Activated naive CD4-positive, alpha-beta T cell treated with anti-CD3 and anti-CD28 coated beads, Interleukin-2, amount 10 ng/mL, durations not matched to agents 7 days and 5 days (primary cell): ENCODE measurements around the gene CLEC2D.
A peak's percentile ranks its signal among the peaks of the same experiment; 100 is the strongest.
"Not testable (repeated sequence)": the region's sequence is repeated elsewhere in the genome, so short reads cannot be mapped to it uniquely, and the experiment has no call there.

ENCODE experiments used
- CTCF ChIA-PET: fragments of 350-600 bp; sonication (Branson Sonifier 250); formaldehyde crosslinking; loops from one replicate; lab custom pipeline; 2021; ENCODE audit warnings: antibody characterized with exemption; lab: Charles Lee
- DNase-seq: peaks from one replicate; pipeline ENCODE4 v3.0.0-alpha.2; 2020
- H3K27ac Mint-ChIP-seq: one replicate; pipeline ENCODE4 v1.8.0; 2021; ENCODE audit warnings: mild to moderate bottlenecking, moderate library complexity, mixed read lengths
- H3K27me3 Mint-ChIP-seq: one replicate; pipeline ENCODE4 v1.8.0; 2021; ENCODE audit warnings: mild to moderate bottlenecking, mixed read lengths
- H3K36me3 Mint-ChIP-seq: one replicate; pipeline ENCODE4 v1.8.0; 2021; ENCODE audit warnings: mixed read lengths
- H3K4me1 Mint-ChIP-seq: one replicate; pipeline ENCODE4 v1.8.0; 2021; ENCODE audit warnings: mixed read lengths
- H3K4me3 Mint-ChIP-seq: one replicate; pipeline ENCODE4 v1.8.0; 2021; ENCODE audit warnings: mild to moderate bottlenecking, moderate library complexity, mixed read lengths
- H3K9me3 Mint-ChIP-seq: one replicate; pipeline ENCODE4 v1.8.0; 2021; ENCODE audit warnings: mixed read lengths

The CLEC2D gene

DNA sequence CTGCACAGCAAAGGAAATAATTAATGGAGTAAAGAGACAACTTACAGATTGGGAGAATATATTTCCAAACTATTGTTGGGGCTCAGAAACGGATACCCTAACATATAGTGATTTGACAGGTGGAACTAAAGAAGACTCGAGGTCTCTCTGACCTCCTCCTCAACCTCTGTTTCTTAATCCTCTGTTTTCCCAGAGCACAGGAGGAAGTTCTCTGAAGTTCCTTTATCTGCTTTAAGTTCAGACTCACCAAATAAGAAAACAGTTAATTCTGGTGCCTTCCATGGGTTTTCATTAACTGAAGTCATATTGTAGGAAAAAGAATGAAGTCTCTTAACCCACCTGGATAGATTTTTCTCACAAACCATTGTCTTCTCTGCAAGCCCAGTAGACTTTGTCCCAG lies 29.2 kb downstream of the CLEC2D start:
- peaks cover 57% of the 10 kb centered on the region for H3K36me3 Mint-ChIP-seq
- H3K4me1 Mint-ChIP-seq: peaks cover 88% of the 10 kb centered on the region
- H3K27me3 Mint-ChIP-seq: no peaks in the 10 kb centered on the region
- H3K27ac Mint-ChIP-seq: peak overlapping the region; percentile 72
- no peak overlapping the region for H3K4me3 Mint-ChIP-seq
- no peak for DNase-seq
- CTCF ChIA-PET: interaction anchor here (1.4 to 2.0 kb wide), 2 partner anchors 10 to 12 kb away, joined by 3 to 7 read pairs; no protein-coding TSS in a partner anchor
- H3K9me3 Mint-ChIP-seq: peaks cover 27% of the 10 kb centered on the region

GRCh38 chr12:9699269-9699897 lies 29.9 kb downstream of the CLEC2D start:
- DNase-seq: no peak
- Mint-ChIP-seq H3K4me1 (peaks cover 87% of the 10 kb centered on the region), H3K4me3 (no peak overlapping the region), H3K27ac (peak overlapping the region; percentile 11), H3K27me3 (no peaks in the 10 kb centered on the region), H3K9me3 (peaks cover 30% of the 10 kb centered on the region), H3K36me3 (peaks cover 56% of the 10 kb centered on the region)
- CTCF ChIA-PET: interaction anchor here (1.1 to 1.5 kb wide), 3 partner anchors 9 to 63 kb away, joined by 5 to 8 read pairs (median 6); no protein-coding TSS in a partner anchor

DNA sequence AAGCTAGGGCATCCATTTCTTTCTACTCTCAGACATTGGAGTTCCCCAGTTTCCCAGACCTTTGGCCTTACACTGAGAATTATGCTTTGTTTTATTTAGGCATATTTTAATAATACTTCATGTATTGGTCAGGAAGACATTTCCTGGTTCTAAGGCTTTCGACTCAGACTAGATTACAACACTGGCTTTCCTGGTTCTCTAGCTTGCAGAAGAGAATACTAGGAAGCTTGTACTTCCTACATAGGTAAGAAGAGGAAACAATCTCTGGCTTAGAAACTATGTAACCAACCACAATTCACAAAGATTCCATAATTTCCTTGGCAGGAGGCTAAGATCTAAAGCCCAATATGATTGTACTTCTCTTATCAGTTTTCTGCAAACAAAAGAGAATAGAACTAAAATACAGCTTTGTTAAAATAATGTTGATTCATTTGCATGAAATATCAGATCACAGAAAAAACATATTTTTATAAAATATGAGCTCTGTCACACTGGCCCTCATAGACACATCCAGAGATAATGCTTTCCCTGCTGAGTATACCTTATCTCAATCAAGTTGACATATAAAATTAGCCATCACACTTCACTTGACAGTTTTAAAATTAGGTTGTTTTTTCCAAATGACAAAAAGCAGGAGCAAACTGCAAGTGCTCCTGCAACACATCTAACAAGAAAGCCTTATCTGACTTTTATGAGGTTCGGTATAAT lies 30.5 kb downstream of the CLEC2D start:
- peak overlapping the region; percentile 3 for H3K27ac Mint-ChIP-seq
- CTCF ChIA-PET: interaction anchor here (1.1 to 1.5 kb wide), 3 partner anchors 8 to 64 kb away, joined by 5 to 8 read pairs (median 6); no protein-coding TSS in a partner anchor
- no peaks in the 10 kb centered on the region for H3K27me3 Mint-ChIP-seq
- H3K36me3 Mint-ChIP-seq: peaks cover 53% of the 10 kb centered on the region
- peaks cover 82% of the 10 kb centered on the region for H3K4me1 Mint-ChIP-seq
- H3K4me3 Mint-ChIP-seq: no peak overlapping the region
- DNase-seq: no peak
- H3K9me3 Mint-ChIP-seq: peaks cover 35% of the 10 kb centered on the region

DNA sequence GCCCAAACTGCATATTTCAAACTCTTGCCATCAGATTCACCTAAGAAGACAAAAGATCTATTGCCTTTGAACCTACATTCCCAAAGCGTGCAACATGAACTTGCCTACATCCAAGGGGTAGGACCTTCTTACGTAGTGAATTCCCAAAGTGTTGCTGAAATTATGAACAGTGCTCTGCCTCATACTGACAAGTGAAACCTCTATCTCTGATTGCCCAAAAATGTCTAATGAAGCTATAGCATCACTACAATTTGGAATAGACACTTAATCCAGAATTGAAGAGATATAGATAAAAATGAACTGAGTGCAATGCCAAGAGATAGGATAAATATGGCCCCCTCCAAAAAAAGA lies 31.1 kb downstream of the CLEC2D start:
- H3K4me3 Mint-ChIP-seq: peak overlapping the region; percentile 14
- CTCF ChIA-PET: interaction anchor here (1.1 to 1.5 kb wide), 2 partner anchors 42 to 65 kb away, joined by 5 to 6 read pairs; no protein-coding TSS in a partner anchor
- H3K4me1 Mint-ChIP-seq: peaks cover 82% of the 10 kb centered on the region

GRCh38 chr12:9701380-9702154 lies 32.1 kb downstream of the CLEC2D start:
- Mint-ChIP-seq H3K27ac (peak overlapping the region; percentile 92), H3K27me3 (no peaks in the 10 kb centered on the region), H3K9me3 (peaks cover 37% of the 10 kb centered on the region), H3K36me3 (peaks cover 52% of the 10 kb centered on the region), H3K4me3 (peak overlapping the region; percentile 56), H3K4me1 (peaks cover 82% of the 10 kb centered on the region)
- peak; percentile 46 for DNase-seq
- CTCF ChIA-PET: no interaction called here

More for the DNA sequence above, 31.1 kb downstream of the CLEC2D start:
- H3K27ac Mint-ChIP-seq: peak overlapping the region; percentile 92
- no peaks in the 10 kb centered on the region for H3K27me3 Mint-ChIP-seq
- DNase-seq: no peak
- H3K36me3 Mint-ChIP-seq: peaks cover 53% of the 10 kb centered on the region
- peaks cover 36% of the 10 kb centered on the region for H3K9me3 Mint-ChIP-seq

DNA sequence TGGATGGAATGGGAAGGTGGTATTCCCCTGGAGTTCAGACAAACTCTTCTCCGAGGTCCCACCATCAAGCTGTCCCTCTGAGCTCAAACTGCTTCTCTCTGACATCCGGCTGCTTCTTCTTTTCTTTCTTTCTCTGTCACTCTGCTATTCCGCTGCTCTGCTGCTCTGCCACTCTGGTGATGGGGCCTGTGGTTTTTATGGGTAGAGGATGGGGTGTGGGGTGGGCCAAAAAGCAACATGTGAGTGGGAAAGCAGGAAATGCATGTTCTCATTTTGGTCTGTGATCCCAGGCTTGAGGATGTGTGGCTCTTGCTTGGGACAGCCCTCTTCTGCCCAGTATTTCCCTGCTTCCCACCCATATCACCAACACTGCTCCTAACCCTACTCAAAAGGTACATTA lies 32.7 kb downstream of the CLEC2D start:
- peaks cover 36% of the 10 kb centered on the region for H3K9me3 Mint-ChIP-seq
- H3K27ac Mint-ChIP-seq: peak overlapping the region; percentile 92
- peak; percentile 78 for DNase-seq
- no peaks in the 10 kb centered on the region for H3K27me3 Mint-ChIP-seq
- H3K36me3 Mint-ChIP-seq: peaks cover 50% of the 10 kb centered on the region
- peaks cover 83% of the 10 kb centered on the region for H3K4me1 Mint-ChIP-seq
- CTCF ChIA-PET: no interaction called here
- peak overlapping the region; percentile 56 for H3K4me3 Mint-ChIP-seq

- DNase-seq: not testable (repeated sequence)
- CTCF ChIA-PET: interaction anchor here (1.2 kb wide), 1 partner anchor 71 kb away, joined by 3 read pairs; no protein-coding TSS in a partner anchor
These were observed 35.0 kb downstream of the CLEC2D start for GRCh38 chr12:9704561-9704960.

DNA sequence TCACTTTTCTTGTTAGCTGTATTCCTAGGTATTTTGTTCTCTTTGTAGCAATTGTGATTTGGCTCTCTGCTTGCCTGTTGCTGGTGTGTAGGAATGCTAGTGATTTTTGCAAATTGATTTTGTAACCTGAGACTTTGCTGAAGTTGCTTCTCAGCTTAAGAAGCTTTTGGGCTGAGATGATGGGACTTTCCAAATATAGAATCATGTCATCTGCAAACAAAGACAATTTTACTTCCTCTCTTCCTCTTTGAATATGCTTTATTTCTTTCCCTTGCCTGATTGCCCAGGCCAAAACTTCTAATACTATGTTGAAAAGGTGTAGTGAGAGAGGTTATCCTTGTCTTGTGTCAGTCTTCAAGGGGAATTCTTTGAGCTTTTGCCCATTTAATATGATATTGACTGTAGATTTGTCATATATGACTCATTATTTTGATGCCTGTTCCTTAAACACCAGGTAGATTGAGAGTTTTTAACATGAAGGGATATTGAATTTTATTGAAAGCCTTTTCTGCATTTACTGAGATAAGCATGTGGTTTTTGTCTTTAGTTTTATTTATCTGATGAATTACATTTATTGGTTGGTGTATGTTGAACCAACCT lies 36.7 kb downstream of the CLEC2D start:
- peaks cover 47% of the 10 kb centered on the region for H3K36me3 Mint-ChIP-seq
- CTCF ChIA-PET: interaction anchor here (1.1 to 6.7 kb wide), 3 partner anchors 25 to 72 kb away, joined by 4 to 83 read pairs (median 15); no protein-coding TSS in a partner anchor
- peaks cover 27% of the 10 kb centered on the region for H3K9me3 Mint-ChIP-seq
- H3K27me3 Mint-ChIP-seq: no peaks in the 10 kb centered on the region
- no peak for DNase-seq
- H3K4me1 Mint-ChIP-seq: peaks cover 74% of the 10 kb centered on the region
- H3K4me3 Mint-ChIP-seq: no peak overlapping the region
- H3K27ac Mint-ChIP-seq: peak overlapping the region; percentile 70

More at GRCh38 chr12:9704561-9704960, 35.0 kb downstream of the CLEC2D start:
- H3K27ac Mint-ChIP-seq, H3K4me3 Mint-ChIP-seq, H3K27me3 Mint-ChIP-seq: not testable (repeated sequence)
- Mint-ChIP-seq H3K36me3 (peaks cover 47% of the 10 kb centered on the region), H3K4me1 (peaks cover 84% of the 10 kb centered on the region), H3K9me3 (peaks cover 30% of the 10 kb centered on the region)

DNA sequence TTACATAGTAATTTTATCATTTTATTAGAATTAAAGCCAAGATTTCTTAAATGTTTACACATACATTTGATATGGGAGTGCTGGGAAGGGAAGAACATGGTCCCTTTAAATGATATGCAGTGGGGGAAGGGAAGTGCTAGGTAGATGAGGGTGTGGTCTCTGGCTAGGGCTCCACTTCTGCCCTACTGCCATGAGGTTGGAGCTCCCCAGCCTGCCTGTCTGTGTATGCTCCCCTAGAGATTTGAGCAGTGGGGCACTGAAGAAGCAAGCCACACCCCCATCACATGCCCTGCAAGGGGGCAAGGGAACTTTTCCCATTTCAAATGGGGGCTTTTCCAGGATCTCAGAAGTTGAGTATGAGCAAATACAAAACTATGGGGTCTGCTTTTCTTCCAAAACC lies 37.8 kb downstream of the CLEC2D start:
- no peaks in the 10 kb centered on the region for H3K27me3 Mint-ChIP-seq
- peaks cover 66% of the 10 kb centered on the region for H3K4me1 Mint-ChIP-seq
- CTCF ChIA-PET: interaction anchor here (1.1 to 6.7 kb wide), 15 partner anchors 10 to 258 kb away, joined by 3 to 83 read pairs (median 7); partner anchors contain the start of gene CLEC2D
- H3K36me3 Mint-ChIP-seq: peaks cover 47% of the 10 kb centered on the region
- H3K27ac Mint-ChIP-seq: peak overlapping the region; percentile 85
- peaks cover 27% of the 10 kb centered on the region for H3K9me3 Mint-ChIP-seq
- DNase-seq: peak; percentile 33
- H3K4me3 Mint-ChIP-seq: peak overlapping the region; percentile 52

- DNase-seq: peak; percentile 79
- peaks cover 59% of the 10 kb centered on the region for H3K4me1 Mint-ChIP-seq
- H3K27me3 Mint-ChIP-seq: no peaks in the 10 kb centered on the region
- H3K4me3 Mint-ChIP-seq: peak overlapping the region; percentile 52
- CTCF ChIA-PET: interaction anchor here (0.8 to 6.7 kb wide), 23 partner anchors 9 to 259 kb away, joined by 3 to 83 read pairs (median 6); partner anchors contain the start of gene CLEC2D
- peaks cover 27% of the 10 kb centered on the region for H3K9me3 Mint-ChIP-seq
- peak overlapping the region; percentile 85 for H3K27ac Mint-ChIP-seq
- peaks cover 45% of the 10 kb centered on the region for H3K36me3 Mint-ChIP-seq
These were observed 38.6 kb downstream of the CLEC2D start for GRCh38 chr12:9707864-9708808.

DNA sequence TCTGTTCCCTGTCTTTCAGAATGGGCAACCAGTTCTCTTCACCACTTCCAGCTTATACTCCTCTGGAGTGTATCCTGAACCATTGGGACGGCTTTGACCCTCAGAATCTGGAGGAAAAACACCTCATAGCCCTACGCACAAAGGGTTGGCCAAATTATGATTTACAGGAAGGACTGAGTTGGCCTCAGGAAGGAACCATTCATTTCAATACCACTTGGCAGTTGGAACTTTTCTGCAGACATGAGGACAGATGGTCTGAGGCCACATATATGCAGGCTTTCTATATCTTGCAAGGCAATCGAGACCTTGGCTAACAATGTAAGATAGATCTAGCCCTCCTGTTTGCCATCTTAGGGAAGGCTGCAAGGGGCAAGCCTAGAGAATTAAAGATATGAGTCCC lies 39.3 kb downstream of the CLEC2D start:
- CTCF ChIA-PET: interaction anchor here (0.6 to 6.7 kb wide), 23 partner anchors 9 to 494 kb away, joined by 3 to 83 read pairs (median 6); partner anchors contain the start of gene CLEC2D
- Mint-ChIP-seq H3K9me3 (peaks cover 27% of the 10 kb centered on the region), H3K36me3 (peaks cover 45% of the 10 kb centered on the region), H3K27me3 (no peaks in the 10 kb centered on the region), H3K27ac (no peak overlapping the region), H3K4me1 (peaks cover 57% of the 10 kb centered on the region), H3K4me3 (no peak overlapping the region)
- no peak for DNase-seq

GRCh38 chr12:9710584-9711375 lies 41.3 kb downstream of the CLEC2D start:
- Mint-ChIP-seq H3K4me3 (no peak overlapping the region), H3K36me3 (peaks cover 33% of the 10 kb centered on the region), H3K27me3 (no peaks in the 10 kb centered on the region), H3K9me3 (peaks cover 12% of the 10 kb centered on the region), H3K27ac (no peak overlapping the region), H3K4me1 (peaks cover 48% of the 10 kb centered on the region)
- DNase-seq: no peak
- CTCF ChIA-PET: interaction anchor here (1.0 to 6.7 kb wide), 3 partner anchors 13 to 76 kb away, joined by 3 to 83 read pairs (median 3); no protein-coding TSS in a partner anchor
